ENCODE data around the gene BICRAL. TPM values are rescaled to one million over a fixed set of nuclear protein-coding genes. Genes with fewer than 3 reads are reported as not detected.
"Not testable (repeated sequence)": the region's sequence is repeated elsewhere in the genome, so short reads cannot be mapped to it uniquely, and the experiment has no call there.

Gene BICRAL
- total RNA-seq, 1 donor from 2014 or later, result 6.2 TPM

GRCh38 chr6:42890311-42891198 is 108.7 kb downstream of the BICRAL start:
- DNase-seq (ENCODE audit: extremely low read depth, low read depth, low spot score), result peak; percentile 69

- no peak for DNase-seq (ENCODE audit: extremely low read depth, low read depth, low spot score)
These were observed 109.4 kb downstream of the BICRAL start for GRCh38 chr6:42891199-42891722.

DNA sequence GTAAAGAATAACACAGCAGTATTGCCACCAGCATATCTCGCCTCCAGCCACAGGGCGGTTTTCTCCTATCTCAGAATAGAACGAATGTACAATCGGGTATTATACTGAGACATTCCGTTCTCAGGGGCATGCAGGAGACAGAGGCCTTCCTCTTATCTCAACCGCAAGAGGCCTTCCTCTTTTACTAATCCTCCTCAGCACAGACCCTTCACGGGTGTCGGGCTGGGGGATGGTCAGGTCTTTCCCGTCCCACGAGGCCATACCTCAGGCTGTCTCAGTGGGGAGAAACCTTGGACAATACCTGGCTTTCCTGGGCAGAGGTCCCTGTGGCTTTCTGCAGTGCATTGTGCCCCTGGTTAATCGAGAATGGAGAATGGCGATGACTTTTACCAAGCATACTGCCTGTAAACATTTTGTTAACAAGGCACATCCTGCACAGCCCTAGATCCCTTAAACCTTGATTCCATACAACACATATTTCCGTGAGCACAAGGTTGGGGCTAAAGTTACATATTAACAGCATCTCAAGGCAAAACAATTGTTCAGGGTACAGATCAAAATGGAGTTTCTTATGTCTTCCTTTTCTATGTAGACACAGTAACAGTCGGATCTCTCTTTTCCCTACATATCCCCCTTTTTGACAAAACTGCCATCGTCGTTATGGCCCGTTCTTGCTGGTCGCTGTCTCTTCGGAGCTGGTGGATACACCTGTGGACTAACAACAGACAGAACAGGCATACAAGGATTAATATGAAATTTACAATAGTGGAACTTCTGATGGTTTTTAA is 112.4 kb downstream of the BICRAL start:
- not testable (repeated sequence) for DNase-seq (ENCODE audit: extremely low read depth, low read depth, low spot score)

- DNase-seq (ENCODE audit: extremely low read depth, low read depth, low spot score), result no peak
These were observed 114.4 kb downstream of the BICRAL start for GRCh38 chr6:42896178-42896719.

DNA sequence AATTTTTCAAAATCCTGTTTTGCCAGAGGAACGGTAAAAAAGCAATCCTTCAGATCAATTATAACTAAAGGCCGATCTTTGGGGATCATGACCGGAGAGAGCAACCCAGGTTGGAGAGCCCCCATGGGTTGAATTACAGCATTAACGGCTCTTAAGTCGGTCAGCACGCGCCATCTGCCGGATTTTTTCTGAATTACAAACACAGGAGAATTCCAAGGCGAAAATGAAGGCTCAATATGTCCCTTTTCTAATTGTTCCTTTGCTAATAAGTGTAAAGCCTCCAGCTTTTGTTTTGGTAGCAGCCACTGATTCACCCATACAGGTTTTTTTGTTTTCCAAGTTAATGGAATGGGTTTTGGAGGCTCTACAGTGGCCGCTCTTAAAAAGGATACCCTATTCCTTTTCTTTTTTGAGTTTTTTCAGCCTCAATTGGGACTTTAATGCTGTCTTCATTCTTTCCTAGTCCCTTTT is 117.1 kb downstream of the BICRAL start:
- peak; percentile 57 for DNase-seq (ENCODE audit: extremely low read depth, low read depth, low spot score)

- no peak for DNase-seq (ENCODE audit: extremely low read depth, low read depth, low spot score)
These were observed 118.0 kb downstream of the BICRAL start for GRCh38 chr6:42899871-42900270.

GRCh38 chr6:42901538-42901957 is 119.7 kb downstream of the BICRAL start:
- DNase-seq (ENCODE audit: extremely low read depth, low read depth, low spot score), result peak; percentile 70

DNA sequence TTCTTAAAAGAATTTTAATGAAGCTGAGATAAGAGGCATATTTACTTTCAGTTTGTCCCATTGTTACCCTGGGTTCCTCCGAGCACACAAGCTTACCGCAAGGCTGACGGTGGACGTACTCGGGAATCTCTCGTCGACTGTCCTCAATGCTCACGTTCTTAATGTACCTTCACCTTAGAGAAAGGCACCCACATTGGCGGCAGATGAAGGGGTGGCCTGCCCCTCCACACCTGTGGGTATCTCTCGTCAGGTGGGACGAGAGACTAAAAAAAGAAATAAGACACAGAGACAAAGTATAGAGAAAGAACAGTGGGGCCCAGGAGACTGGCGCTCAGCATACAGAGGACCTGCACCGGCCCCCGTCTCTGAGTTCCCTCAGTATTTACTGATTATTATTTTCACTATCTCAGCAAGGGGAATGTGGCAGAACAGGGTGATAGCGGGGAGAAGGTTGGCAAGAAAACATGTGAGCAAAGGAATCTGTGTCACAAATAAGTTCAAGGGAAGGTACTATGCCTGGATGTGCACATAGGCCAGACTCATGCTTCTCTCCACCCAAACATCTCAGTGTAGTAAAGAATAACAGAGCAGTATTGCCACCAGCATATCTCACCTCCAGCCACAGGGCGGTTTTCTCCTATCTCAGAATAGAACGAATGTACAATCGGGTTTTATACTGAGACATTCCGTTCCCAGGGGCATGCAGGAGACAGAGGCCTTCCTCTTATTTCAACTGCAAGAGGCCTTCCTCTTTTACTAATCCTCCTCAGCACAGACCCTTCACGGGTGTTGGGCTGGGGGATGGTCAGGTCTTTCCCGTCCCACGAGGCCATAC is 120.8 kb downstream of the BICRAL start:
- DNase-seq (ENCODE audit: extremely low read depth, low read depth, low spot score), result not testable (repeated sequence)

DNA sequence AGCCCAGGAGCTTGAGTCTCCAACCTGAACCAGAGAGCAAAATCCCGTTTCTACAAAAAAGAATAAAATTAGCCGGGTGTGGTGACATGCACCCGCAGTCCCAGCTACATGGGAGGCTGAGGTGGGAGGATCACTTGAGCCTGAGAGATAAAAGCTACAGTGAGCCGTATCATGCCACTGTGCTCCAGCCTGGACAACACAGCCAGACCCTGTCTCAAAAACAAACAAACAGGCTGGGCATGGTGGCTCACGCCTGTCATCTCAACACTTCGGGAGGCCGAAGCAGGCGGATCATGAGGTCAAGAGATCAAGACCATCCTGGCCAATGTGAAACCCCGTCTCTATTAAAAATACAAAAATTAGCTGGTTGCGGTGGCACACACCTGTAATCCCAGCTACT is 122.6 kb downstream of the BICRAL start:
- DNase-seq (ENCODE audit: extremely low read depth, low read depth, low spot score), result no peak

GRCh38 chr6:42907336-42907735 is 125.5 kb downstream of the BICRAL start:
- DNase-seq (ENCODE audit: extremely low read depth, low read depth, low spot score), result no peak

DNA sequence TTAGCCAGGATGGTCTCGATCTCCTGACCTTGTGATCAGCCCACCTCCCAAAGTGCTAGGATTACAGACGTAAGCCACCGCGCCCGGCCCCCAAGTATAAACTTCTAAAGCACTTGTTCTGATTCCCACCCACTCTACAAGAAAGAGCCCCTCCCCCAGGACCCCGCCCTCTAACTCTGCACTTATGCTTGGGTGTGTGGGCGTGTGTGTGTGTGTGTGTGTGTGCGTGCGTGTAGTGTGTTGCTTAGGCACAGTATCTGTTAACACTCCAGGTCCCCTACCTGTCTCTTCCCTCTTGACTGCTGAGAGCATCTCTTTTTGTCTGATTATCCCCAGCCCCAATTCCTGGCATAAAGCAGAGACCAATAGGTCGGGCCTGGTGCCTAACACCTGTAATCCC is 128.0 kb downstream of the BICRAL start:
- DNase-seq (ENCODE audit: extremely low read depth, low read depth, low spot score), result no peak

DNA sequence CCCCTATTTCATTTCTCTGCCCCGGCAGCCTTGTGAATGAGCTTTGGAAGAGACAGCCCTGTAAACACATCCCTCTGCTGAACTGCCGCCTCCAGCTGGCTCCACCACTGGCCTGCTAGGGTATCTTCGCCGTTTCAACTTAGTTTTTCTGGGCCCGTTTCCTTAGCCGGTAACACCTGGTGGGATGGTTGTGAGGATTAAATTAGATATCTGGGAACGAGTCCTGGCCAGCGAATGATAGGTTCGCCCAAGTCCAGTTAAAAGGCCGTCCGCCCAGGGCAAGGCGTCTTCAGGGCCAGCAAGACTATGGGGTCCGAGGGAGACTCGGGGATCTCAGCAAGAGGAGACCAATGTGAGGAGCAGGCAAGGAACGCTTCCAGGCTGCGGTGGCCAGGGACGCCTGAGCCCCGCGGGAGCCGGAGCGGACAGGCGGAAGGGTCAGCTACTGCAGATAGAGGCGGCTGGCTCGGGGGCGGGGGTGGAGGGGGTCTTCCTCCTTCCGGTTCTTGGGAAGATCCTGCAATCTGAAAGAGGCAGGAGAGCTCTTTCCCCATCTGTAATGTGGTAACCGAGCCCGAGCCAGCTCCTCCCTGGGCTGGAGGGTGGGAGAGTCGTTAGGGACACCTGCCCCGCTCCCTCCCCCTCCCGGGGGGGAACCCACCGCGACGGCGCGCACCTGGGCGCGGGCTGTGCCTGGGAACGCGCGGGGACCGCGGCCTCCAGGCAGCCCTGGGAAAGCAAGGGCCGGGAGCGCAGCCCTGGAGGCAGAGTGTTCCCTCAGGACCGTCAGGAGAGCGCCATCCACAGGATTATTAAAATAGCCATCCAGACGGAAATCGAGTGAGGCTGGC is 129.5 kb downstream of the BICRAL start:
- DNase-seq (ENCODE audit: extremely low read depth, low read depth, low spot score), result no peak

DNA sequence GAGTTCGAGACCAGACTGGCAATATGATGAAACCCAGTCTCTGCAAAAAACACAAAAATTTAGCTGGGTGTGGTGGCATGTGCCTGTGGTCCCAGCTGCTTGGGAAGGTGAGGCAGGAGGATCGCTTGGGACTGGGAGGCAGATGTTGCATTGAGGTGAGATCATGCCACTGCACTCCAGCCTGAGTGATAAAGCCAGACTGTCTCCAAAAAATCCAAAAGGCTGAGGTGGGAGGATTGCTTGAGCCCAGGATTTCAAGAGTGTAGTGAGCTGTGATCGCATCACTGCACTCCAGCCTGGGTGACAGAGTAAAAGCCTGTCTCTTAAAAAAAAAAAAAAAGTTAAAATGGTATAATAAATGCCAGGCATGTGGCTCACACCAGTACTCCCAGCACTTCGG is 132.7 kb downstream of the BICRAL start:
- DNase-seq (ENCODE audit: extremely low read depth, low read depth, low spot score), result no peak

DNA sequence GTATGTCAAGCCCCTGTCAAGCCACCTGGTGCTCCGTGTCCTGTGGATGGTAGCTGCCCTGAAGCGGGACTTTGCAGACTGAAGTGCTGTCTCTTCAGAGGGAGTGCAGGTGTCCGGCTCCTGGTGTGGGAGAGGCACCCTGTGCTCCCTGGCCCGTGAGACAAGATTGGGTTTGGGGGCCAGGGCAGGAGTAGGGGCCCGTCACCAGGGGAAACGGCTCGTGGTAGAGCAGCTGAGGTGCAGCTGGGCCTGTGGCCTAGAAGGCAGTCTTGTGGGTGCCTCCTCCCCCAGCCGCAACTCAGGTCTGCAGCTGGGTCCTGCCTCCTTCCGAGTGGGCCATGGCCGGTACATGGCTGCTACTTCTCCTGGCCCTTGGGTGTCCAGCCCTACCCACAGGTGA is 133.9 kb downstream of the BICRAL start, which contains the start of gene PTCRA:
Gene PTCRA (plus strand): TSS at position 322 of the 400 bp plus-strand sequence. CDS start 17 bp downstream, at position 339.
- no peak for DNase-seq (ENCODE audit: extremely low read depth, low read depth, low spot score)

DNA sequence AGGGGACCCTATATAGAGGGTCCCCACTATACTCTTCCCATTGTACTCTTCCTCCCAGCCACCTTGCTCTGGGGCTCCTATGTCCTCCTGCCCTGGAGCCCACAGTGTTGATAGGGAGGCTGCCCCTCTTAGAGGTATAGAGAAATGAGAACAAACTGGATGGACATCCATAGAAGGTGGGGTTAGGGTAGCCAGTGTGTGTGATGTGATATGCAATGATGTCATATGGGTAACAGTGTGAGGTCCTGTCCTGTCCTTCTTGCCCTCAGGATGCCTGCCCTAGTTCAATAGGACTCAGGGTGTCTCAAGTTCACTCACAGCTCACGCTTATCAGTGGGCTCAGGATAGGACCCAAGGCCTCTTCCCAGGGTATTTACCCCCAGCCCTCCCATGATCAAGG is 134.4 kb downstream of the BICRAL start:
- no peak for DNase-seq (ENCODE audit: extremely low read depth, low read depth, low spot score)

All from glomerular endothelial cell (primary cell).